ENCODE measurements around the gene PEX13.

PEX13 gene

DNA sequence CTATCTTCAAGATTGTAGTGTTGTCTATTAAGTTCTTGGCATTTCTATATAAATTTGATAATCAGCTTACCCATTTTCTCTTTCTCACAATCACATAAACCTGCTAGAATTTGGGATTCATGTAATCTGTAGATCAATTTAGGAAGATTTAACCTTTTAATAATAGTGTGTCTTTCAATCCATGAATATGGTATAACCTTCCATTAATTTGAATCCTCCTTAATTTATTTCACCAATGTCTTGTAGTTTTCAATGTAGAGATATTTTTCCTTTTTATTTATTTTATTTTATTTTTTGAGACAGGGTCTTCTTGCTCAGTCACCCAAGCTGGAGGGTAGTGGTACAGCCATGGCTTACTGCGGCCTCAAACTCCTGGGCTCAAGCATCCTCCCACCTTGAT lies 68.4 kb downstream of the PEX13 start:
- no peak for DNase-seq

DNA sequence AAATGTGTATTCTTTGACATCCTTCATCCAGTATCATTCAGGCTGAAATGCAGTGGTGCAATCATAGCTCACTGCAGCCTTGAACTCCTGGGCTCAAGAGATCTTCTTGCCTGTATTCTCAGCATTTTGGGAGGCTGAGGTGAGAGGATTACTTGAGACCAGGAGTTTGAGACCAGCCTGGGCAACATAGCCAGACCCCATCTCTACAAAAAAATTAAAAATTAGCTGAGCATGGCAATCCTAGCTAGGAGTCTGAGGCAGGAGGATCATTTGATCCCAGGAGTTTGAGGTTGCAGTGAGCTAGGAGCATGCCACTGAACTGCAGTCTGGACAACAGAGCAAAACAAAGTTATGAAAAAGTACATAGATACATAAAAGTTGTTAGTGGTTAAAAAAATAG lies 72.3 kb downstream of the PEX13 start:
- DNase-seq, result no peak

DNA sequence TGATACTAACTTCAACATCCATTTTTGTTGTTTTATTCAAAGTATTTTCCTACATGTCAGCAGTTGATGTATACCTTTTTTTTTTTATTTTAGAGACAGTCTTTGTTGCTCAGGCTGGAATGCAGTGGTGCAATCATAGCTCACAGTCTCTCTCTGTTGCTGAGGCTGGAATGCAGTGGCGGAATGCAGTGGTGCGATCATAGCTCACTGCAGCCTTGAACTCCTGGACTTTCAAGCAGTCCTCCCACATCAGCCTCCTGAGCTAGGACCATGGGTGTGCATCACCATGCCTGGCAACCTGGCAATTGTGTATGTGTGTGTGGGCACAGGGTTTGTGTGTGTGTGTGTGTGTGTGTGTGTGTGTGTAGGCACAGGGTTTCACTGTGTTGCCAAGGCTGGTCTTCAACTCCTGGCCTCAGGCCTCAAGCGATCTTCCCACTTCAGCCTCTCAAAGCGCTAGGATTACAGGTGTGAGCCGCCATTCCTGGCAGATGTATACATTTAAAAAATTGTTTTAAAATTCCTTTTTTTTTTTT lies 72.9 kb downstream of the PEX13 start:
- no peak for DNase-seq

DNA sequence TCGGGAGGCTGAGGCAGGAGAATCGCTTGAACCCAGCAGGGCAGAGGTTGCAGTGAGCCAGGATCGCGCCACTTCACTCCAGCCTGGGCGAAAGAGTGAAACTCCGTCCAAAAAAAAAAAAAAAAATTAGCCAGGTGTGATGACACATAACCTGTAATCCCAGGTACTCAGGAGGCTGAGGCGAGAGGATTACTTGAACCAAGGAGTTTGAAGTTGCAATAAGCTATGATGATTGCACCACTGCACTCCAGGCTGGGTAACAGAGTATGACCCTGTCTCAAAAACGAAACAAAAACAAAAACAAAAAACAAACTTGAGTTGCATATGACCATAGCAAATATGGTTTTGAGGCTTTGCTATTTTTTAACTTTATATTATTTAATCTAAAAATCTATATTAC lies 74.0 kb downstream of the PEX13 start:
- DNase-seq, result no peak

DNA sequence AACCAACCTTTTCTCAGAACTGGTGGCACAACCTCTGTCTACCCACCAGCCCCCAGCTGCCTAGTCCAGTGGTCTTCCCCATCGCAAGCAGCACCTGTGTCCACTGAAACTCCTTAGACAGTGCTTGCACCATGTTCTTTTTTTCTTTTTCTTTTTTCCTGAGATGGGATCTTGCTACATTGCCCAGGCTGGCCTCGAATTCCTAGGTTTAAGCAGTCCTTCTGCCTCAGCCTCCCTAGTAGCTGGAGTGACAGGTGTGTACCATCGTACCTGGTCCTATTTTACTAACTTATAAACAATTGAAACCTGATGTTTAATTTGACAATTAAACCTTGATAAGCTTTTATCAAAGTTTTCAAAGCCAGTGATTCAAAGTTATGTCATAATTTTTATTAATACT lies 78.9 kb downstream of the PEX13 start:
- DNase-seq, result no peak

DNA sequence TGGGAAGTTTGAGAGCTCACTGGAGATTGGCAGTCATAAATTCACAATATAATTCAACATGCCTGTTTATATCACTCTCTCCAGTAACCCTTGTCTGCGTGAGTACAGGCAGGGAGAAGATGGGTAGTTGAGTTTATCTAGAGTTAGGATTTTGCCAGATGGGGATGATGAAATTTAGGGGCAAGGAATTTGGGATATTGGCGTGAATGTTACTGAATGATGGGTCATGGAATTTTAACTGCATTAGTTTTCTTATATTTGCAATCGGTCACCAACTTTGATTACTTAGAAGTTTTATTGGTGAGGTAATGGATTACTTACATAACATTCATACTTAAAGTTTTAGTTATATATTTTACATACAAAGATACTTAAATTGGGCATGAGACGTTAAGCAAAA lies 83.3 kb downstream of the PEX13 start:
- DNase-seq, result no peak
